GM21515 (cell line): ENCODE data around the gene GBF1.

Source experiments
- ATAC-seq: cut with Tn5 transposase; IDR thresholded peaks from one replicate; pipeline ENCODE4 v1.9.1; 2021; ENCODE audit not compliant: unreplicated experiment

The GBF1 gene

GRCh38 chr10:102420714-102421506 lies 175.6 kb downstream of the GBF1 start, which contains the start of gene FBXL15:
Gene FBXL15 (plus strand): TSS chr10:102420836. CDS start chr10:102421130, 294 bp downstream.
- peak; percentile 58 for ATAC-seq

GRCh38 chr10:102421507-102421756 lies 176.1 kb downstream of the GBF1 start:
- ATAC-seq = no peak

GRCh38 chr10:102421757-102422512 lies 176.6 kb downstream of the GBF1 start:
- ATAC-seq = peak; percentile 0

GRCh38 chr10:102422545-102423129 lies 177.3 kb downstream of the GBF1 start:
- peak; percentile 24 for ATAC-seq

- no peak for ATAC-seq
Measured at GRCh38 chr10:102423372-102423968, 178.1 kb downstream of the GBF1 start.

GRCh38 chr10:102424145-102424544 lies 178.8 kb downstream of the GBF1 start:
- ATAC-seq = no peak

- ATAC-seq = no peak
Measured at GRCh38 chr10:102424916-102425315, 179.6 kb downstream of the GBF1 start.

GRCh38 chr10:102425444-102425843 lies 180.1 kb downstream of the GBF1 start:
- ATAC-seq = no peak

GRCh38 chr10:102426803-102427287 lies 181.5 kb downstream of the GBF1 start:
- no peak for ATAC-seq

- no peak for ATAC-seq
Measured at GRCh38 chr10:102429468-102429867, 184.1 kb downstream of the GBF1 start.

GRCh38 chr10:102431452-102432124 lies 186.3 kb downstream of the GBF1 start:
- peak; percentile 3 for ATAC-seq
